SH-SY5Y (cell line): ENCODE data around the gene BLVRA.

ENCODE experiments used
- GATA2 ChIP-seq: IDR thresholded peaks from 2 replicates; pipeline ENCODE4 v1.6.1; 2011; ENCODE audit warnings: mild to moderate bottlenecking, low read depth, low read length
- GATA3 ChIP-seq: IDR thresholded peaks from 2 replicates; pipeline ENCODE4 v1.6.1; 2011; ENCODE audit warnings: low read depth, mild to moderate bottlenecking, low read length, moderate library complexity

GRCh38 chr7:43838201-43838658 lies 79.8 kb downstream of the BLVRA start:
- TF ChIP-seq GATA2: no peak
- TF ChIP-seq GATA3: no peak
